HEK293T (cell line): Measurements from ENCODE around the gene EMD.

Experiments used
- CTCF ChIA-PET: fragments of 350-600 bp; formaldehyde crosslinking; extraction: SDS; loops from one replicate; lab custom pipeline; 2021; ENCODE audit warnings: antibody characterized with exemption, inconsistent platforms; lab: Yijun Ruan, JAX
- POLR2A ChIA-PET: fragments of 350-600 bp; formaldehyde crosslinking; extraction: SDS; loops from one replicate; lab custom pipeline; 2020; ENCODE audit warnings: antibody characterized with exemption, inconsistent platforms; lab: Yijun Ruan, JAX
- DNase-seq: peaks from one replicate; pipeline ENCODE4 v3.0.0; 2012; ENCODE audit warnings: mixed read lengths; ENCODE audit errors: extremely low spot score
- ARNT ChIP-seq: fragments of 450-650 bp; IDR thresholded peaks from 2 replicates; pipeline ENCODE4 v1.6.1; 2017; ENCODE audit warnings: mild to moderate bottlenecking
- BHLHE40 ChIP-seq: fragments of 450-650 bp; IDR thresholded peaks from 2 replicates; pipeline ENCODE4 v1.6.1; 2016; ENCODE audit warnings: mild to moderate bottlenecking, moderate library complexity, borderline replicate concordance
- CTBP1 ChIP-seq: fragments of 450-650 bp; IDR thresholded peaks from 2 replicates; pipeline ENCODE4 v1.6.1; 2016; ENCODE audit warnings: borderline replicate concordance
- ELF4 ChIP-seq: fragments of 450-650 bp; IDR thresholded peaks from 2 replicates; pipeline ENCODE4 v1.6.1; 2017; ENCODE audit warnings: antibody characterized with exemption
- FOXA1 ChIP-seq: fragments of 450-650 bp; IDR thresholded peaks from 2 replicates; pipeline ENCODE4 v1.6.1; 2016; ENCODE audit warnings: mild to moderate bottlenecking
- FOXK2 ChIP-seq: fragments of 450-650 bp; IDR thresholded peaks from 2 replicates; pipeline ENCODE4 v1.6.1; 2016; ENCODE audit warnings: mild to moderate bottlenecking
- FOXM1 ChIP-seq: fragments of 450-650 bp; IDR thresholded peaks from 2 replicates; pipeline ENCODE4 v1.6.1; 2017; ENCODE audit warnings: mild to moderate bottlenecking, borderline replicate concordance
- HDGF ChIP-seq: fragments of 450-650 bp; IDR thresholded peaks from 2 replicates; pipeline ENCODE4 v1.6.1; 2017; ENCODE audit warnings: antibody characterized with exemption, borderline replicate concordance
- L3MBTL2 ChIP-seq: fragments of 450-650 bp; conservative IDR thresholded peaks from 2 replicates; pipeline ENCODE4 v1.6.1; 2016; ENCODE audit warnings: mild to moderate bottlenecking
- LEF1 ChIP-seq: fragments of 450-650 bp; IDR thresholded peaks from 2 replicates; pipeline ENCODE4 v1.6.1; 2017; ENCODE audit warnings: mild to moderate bottlenecking, borderline replicate concordance
- NFRKB ChIP-seq: fragments of 450-650 bp; IDR thresholded peaks from 2 replicates; pipeline ENCODE4 v1.6.1; 2016; ENCODE audit warnings: mild to moderate bottlenecking, moderate library complexity
- PKNOX1 ChIP-seq: fragments of 450-650 bp; IDR thresholded peaks from 2 replicates; pipeline ENCODE4 v1.6.1; 2016
- SP1 ChIP-seq: fragments of 450-650 bp; IDR thresholded peaks from 2 replicates; pipeline ENCODE4 v1.6.1; 2017
- SUZ12 ChIP-seq: fragments of 450-650 bp; IDR thresholded peaks from 2 replicates; pipeline ENCODE4 v1.6.1; 2016; ENCODE audit warnings: mild to moderate bottlenecking
- TARDBP ChIP-seq: fragments of 450-650 bp; IDR thresholded peaks from 2 replicates; pipeline ENCODE4 v1.6.1; 2016
- ZNF384 ChIP-seq: fragments of 450-650 bp; IDR thresholded peaks from 2 replicates; pipeline ENCODE4 v1.6.1; 2016

The EMD gene

GRCh38 chrX:154348114-154348531 lies 31.0 kb upstream of the EMD start:
- TF ChIP-seq LEF1, result no peak
- no peak for TF ChIP-seq NFRKB
- TF ChIP-seq HDGF, result no peak
- TF ChIP-seq ZNF384, result no peak
- no peak for TF ChIP-seq ARNT
- TF ChIP-seq FOXA1, result no peak
- TF ChIP-seq FOXK2, result no peak
- TF ChIP-seq TARDBP, result no peak
- TF ChIP-seq FOXM1, result no peak
- no peak for TF ChIP-seq BHLHE40
- TF ChIP-seq L3MBTL2, result no peak
- no peak for TF ChIP-seq CTBP1
- TF ChIP-seq SUZ12, result no peak
- TF ChIP-seq SP1, result no peak
- TF ChIP-seq PKNOX1, result no peak
- TF ChIP-seq ELF4, result no peak
- ChIA-PET POLR2A (no interaction called here), CTCF (interaction anchor here (1.1 kb wide), 1 partner anchor 26 kb away, joined by 4 read pairs; no protein-coding TSS in a partner anchor)
- no peak for DNase-seq

- TF ChIP-seq HDGF (no peak), L3MBTL2 (no peak), BHLHE40 (no peak), FOXM1 (no peak), NFRKB (no peak), ZNF384 (no peak), SP1 (no peak), SUZ12 (no peak), LEF1 (no peak), ARNT (no peak), FOXK2 (no peak), TARDBP (no peak), CTBP1 (no peak), PKNOX1 (no peak), ELF4 (no peak)
- CTCF ChIA-PET, result no interaction called here
- POLR2A ChIA-PET, result interaction anchor here (0.9 kb wide), 1 partner anchor 22 kb away, joined by 4 read pairs; no protein-coding TSS in a partner anchor
- no peak for DNase-seq
These were observed 30.3 kb upstream of the EMD start for GRCh38 chrX:154348646-154349358.

GRCh38 chrX:154349359-154349935 lies 29.6 kb upstream of the EMD start:
- DNase-seq, result no peak
- ChIA-PET CTCF (no interaction called here), POLR2A (interaction anchor here (0.9 kb wide), 1 partner anchor 22 kb away, joined by 4 read pairs; no protein-coding TSS in a partner anchor)
- no peak for TF ChIP-seq L3MBTL2
- TF ChIP-seq NFRKB, result no peak
- no peak for TF ChIP-seq ELF4
- no peak for TF ChIP-seq FOXK2
- no peak for TF ChIP-seq FOXA1
- TF ChIP-seq TARDBP, result no peak
- no peak for TF ChIP-seq BHLHE40
- no peak for TF ChIP-seq HDGF
- TF ChIP-seq ZNF384, result no peak

- TF ChIP-seq HDGF (no peak), ARNT (no peak), FOXA1 (no peak), ZNF384 (no peak), L3MBTL2 (no peak), PKNOX1 (no peak), TARDBP (no peak), FOXM1 (no peak), FOXK2 (no peak), SP1 (no peak), BHLHE40 (no peak)
- DNase-seq, result no peak
- POLR2A ChIA-PET, result interaction anchor here (0.9 kb wide), 1 partner anchor 21 kb away, joined by 4 read pairs; no protein-coding TSS in a partner anchor
- CTCF ChIA-PET, result no interaction called here
These were observed 29.1 kb upstream of the EMD start for GRCh38 chrX:154349979-154350378.

GRCh38 chrX:154350429-154351182 lies 28.5 kb upstream of the EMD start:
- POLR2A ChIA-PET, result no interaction called here
- no peak for TF ChIP-seq ELF4
- no peak for TF ChIP-seq LEF1
- no peak for TF ChIP-seq SP1
- TF ChIP-seq TARDBP, result no peak
- no peak for TF ChIP-seq FOXA1
- no peak for TF ChIP-seq SUZ12
- no peak for TF ChIP-seq NFRKB
- no peak for TF ChIP-seq FOXK2
- no peak for TF ChIP-seq HDGF
- DNase-seq, result no peak
- CTCF ChIA-PET, result no interaction called here
